Measurements from ENCODE around the gene HOXD11. TPM values are rescaled to one million over a fixed set of nuclear protein-coding genes. Genes with fewer than 3 reads are reported as not detected.

HOXD11 gene
- total RNA-seq, 3 donors from 2014 or later, result 0.66 TPM; not detected in 2

DNA sequence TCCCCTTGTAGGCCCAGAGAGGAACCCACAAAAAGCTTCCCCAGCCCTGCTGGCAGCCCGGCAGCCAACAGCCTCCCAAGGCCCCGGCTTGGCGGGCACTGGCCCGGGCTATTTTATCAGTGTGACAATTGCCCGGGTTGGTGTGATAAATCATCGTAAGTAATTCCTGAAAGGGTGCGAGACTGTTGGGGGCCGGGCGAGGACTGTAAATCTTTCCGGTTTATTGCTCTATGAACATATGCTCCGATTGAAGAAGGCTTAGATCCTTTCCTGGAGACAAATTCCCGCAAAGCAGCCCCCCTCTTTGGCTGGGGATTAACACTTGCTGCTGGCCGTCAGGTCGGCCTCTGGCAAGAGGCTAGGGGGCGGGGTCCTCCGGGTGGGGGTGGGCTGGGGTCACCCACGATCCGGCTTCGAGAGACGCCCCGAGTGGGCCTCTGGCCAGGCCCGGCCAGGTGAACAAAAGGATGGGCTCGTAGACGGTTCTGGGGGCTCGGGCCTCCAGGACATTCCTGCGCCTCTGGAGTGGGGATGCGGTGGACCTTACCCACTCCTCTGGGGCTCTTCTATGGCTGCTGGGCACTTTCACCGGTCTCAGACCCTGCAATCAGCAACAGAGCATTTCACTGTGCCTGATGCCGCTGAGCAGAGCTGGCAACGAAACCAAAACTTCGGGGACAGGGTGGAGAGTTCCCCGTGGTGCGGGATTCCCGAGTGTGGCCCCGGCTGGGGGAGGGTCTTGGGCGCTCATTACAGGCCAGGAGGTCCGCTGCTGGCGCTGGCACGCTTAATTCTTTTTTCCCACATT is 52.0 kb downstream of the HOXD11 start:
- Histone ChIP-seq H3K4me3 (peak overlapping the region in 1 of 3 donors; percentile 19), H3K9me3 (no peaks in the 10 kb centered on the region), H3K36me3 (no peaks in the 10 kb centered on the region), H3K27ac (no peak overlapping the region), H3K4me1 (no peaks in the 10 kb centered on the region), H3K27me3 (peaks cover 0 to 89% of the 10 kb centered on the region in 2 donors)
- intact Hi-C loops (cut with DNase I; ENCODE audit: low total_unique reads), result loop anchor here (10.0 kb wide), 1 partner anchor 386 kb away; no protein-coding TSS in a partner anchor
- TF ChIP-seq POLR2AphosphoS5 (IDR thresholded peaks at IDR 0.05) (no peak), POLR2A (IDR thresholded peaks at IDR 0.05) (no peak)
- TF ChIP-seq, protein P1, sequence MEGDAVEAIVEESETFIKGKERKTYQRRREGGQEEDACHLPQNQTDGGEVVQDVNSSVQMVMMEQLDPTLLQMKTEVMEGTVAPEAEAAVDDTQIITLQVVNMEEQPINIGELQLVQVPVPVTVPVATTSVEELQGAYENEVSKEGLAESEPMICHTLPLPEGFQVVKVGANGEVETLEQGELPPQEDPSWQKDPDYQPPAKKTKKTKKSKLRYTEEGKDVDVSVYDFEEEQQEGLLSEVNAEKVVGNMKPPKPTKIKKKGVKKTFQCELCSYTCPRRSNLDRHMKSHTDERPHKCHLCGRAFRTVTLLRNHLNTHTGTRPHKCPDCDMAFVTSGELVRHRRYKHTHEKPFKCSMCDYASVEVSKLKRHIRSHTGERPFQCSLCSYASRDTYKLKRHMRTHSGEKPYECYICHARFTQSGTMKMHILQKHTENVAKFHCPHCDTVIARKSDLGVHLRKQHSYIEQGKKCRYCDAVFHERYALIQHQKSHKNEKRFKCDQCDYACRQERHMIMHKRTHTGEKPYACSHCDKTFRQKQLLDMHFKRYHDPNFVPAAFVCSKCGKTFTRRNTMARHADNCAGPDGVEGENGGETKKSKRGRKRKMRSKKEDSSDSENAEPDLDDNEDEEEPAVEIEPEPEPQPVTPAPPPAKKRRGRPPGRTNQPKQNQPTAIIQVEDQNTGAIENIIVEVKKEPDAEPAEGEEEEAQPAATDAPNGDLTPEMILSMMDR (IDR thresholded peaks at IDR 0.05), result no peak
- no peak for DNase-seq (ENCODE audit: low spot score in 2 of 2)

Other genes with a start within 250 kb of the HOXD11 start
- gene LNPK, start 105.0 kb upstream of the HOXD11 start, total RNA-seq, result 10 to 100 TPM; 20.0 to 30.3 (median 23.8) TPM
- not detected for gene EVX2, start 23.3 kb upstream of the HOXD11 start, total RNA-seq
- not detected for gene HOXD13, start 14.6 kb upstream of the HOXD11 start, total RNA-seq
- not detected for gene HOXD12, start 7.5 kb upstream of the HOXD11 start, total RNA-seq
- gene HOXD10, start 9.5 kb downstream of the HOXD11 start, total RNA-seq, result 1 to 10 TPM in 2 of 3 donors, not detected in 1; 1.6 to 5.2 TPM
- gene HOXD9, start 15.4 kb downstream of the HOXD11 start, total RNA-seq, result 10 to 100 TPM in 1 of 3 donors, 1 to 10 TPM in 2; 2.4 to 17.0 (median 2.8) TPM
- 10 to 100 TPM; 10.5 to 36.1 (median 13.8) TPM for gene HOXD8, start 22.4 kb downstream of the HOXD11 start, total RNA-seq
- gene HOXD4, start 44.3 kb downstream of the HOXD11 start, total RNA-seq, result 1 to 10 TPM; 1.9 to 5.8 (median 5.6) TPM
- gene HOXD3, start 50.0 kb downstream of the HOXD11 start, total RNA-seq, result 10 to 100 TPM in 1 of 3 donors, 1 to 10 TPM in 2; 4.2 to 14.4 (median 4.8) TPM
- gene HOXD1, start 81.4 kb downstream of the HOXD11 start, total RNA-seq, result 1 to 10 TPM in 1 of 3 donors, under 1 TPM in 2; 0.15 to 1.3 (median 0.64) TPM
- 10 to 100 TPM; 19.7 to 27.2 (median 23.6) TPM for gene MTX2, start 162.2 kb downstream of the HOXD11 start, total RNA-seq

Data from breast epithelium (tissue), 4 donors.